MCF 10A (cell line): ENCODE measurements around the gene TMEFF1. TPM values are rescaled to one million over a fixed set of nuclear protein-coding genes. Genes with fewer than 3 reads are reported as not detected.

Experiments
- BruUV-seq: library from RNA; stranded (reverse); fragments of 400-500 nt; replicated peaks from 2 replicates; lab custom pipeline; 2021; lab: Mats Ljungman, UMichigan
- CTCF ChIA-PET: fragments of 300-600 bp; sonication (Branson Sonifier 250); formaldehyde crosslinking; extraction: SDS; loops from one replicate; lab custom pipeline; 2021; ENCODE audit warnings: antibody characterized with exemption, inconsistent platforms; lab: Yijun Ruan, JAX
- POLR2A ChIA-PET: fragments of 300-600, 350-650 bp; sonication (Branson Sonifier 250); formaldehyde crosslinking; extraction: SDS; loops from one replicate; lab custom pipeline; 2020; ENCODE audit warnings: antibody characterized with exemption, inconsistent platforms; lab: Yijun Ruan, JAX
- DNase-seq: peaks from one replicate; pipeline ENCODE4 v3.0.0-alpha.2; 2018; ENCODE audit not compliant: unreplicated experiment
- H3K27ac Mint-ChIP-seq: one replicate; pipeline ENCODE4 v1.8.0; 2022; ENCODE audit warnings: mild to moderate bottlenecking, low read depth, mixed read lengths; ENCODE audit not compliant: unreplicated experiment
- H3K27me3 Mint-ChIP-seq: one replicate; pipeline ENCODE4 v1.8.0; 2022; ENCODE audit warnings: mixed read lengths; ENCODE audit not compliant: insufficient read depth, unreplicated experiment
- H3K36me3 Mint-ChIP-seq: one replicate; pipeline ENCODE4 v1.8.0; 2022; ENCODE audit warnings: mild to moderate bottlenecking, moderate library complexity, mixed read lengths; ENCODE audit not compliant: insufficient read depth, unreplicated experiment
- H3K4me1 Mint-ChIP-seq: one replicate; pipeline ENCODE4 v1.8.0; 2022; ENCODE audit warnings: mixed read lengths; ENCODE audit not compliant: insufficient read depth, unreplicated experiment
- H3K4me3 Mint-ChIP-seq: one replicate; pipeline ENCODE4 v1.8.0; 2022; ENCODE audit warnings: mild to moderate bottlenecking, moderate library complexity, mixed read lengths; ENCODE audit not compliant: unreplicated experiment
- H3K9me3 Mint-ChIP-seq: one replicate; pipeline ENCODE4 v1.8.0; 2022; ENCODE audit warnings: mixed read lengths; ENCODE audit not compliant: unreplicated experiment
- CTCF ChIP-seq: fragments of 200-600 bp; IDR thresholded peaks from one replicate; pipeline ENCODE4 v1.8.0; 2022; ENCODE audit warnings: antibody characterized with exemption, mild to moderate bottlenecking; ENCODE audit not compliant: unreplicated experiment
- intact Hi-C: fragments of 100-400 bp; cut with micrococcal nuclease; formaldehyde crosslinking; loops from 2 replicates; pipeline ENCODE4 v1.14.1; 2022
- total RNA-seq: library from RNA; stranded (reverse); gene quantifications from 2 replicates; pipeline ENCODE4 v1.2.3, GENCODE V29; 2022

TMEFF1 gene
- total RNA-seq, 1 experiment from 2014 or later, result 0.28 TPM

- DNase-seq, result no peak
- ChIA-PET CTCF (interaction anchor here (0.5 to 1.6 kb wide), 2 partner anchors 46 to 128 kb away, joined by 3 to 6 read pairs; no protein-coding TSS in a partner anchor), POLR2A (interaction anchor here (0.6 kb wide), 1 partner anchor 58 kb away, joined by 3 read pairs; no protein-coding TSS in a partner anchor)
- Mint-ChIP-seq H3K27me3 (no peaks in the 10 kb centered on the region), H3K36me3 (no peaks in the 10 kb centered on the region), H3K4me3 (no peak overlapping the region), H3K4me1 (peaks cover 7% of the 10 kb centered on the region), H3K27ac (no peak overlapping the region), H3K9me3 (no peaks in the 10 kb centered on the region)
- BruUV-seq, result no TSS peak
- no peak for TF ChIP-seq CTCF
- intact Hi-C loops, result no loop called here
Measured at GRCh38 chr9:100555471-100555870, 82.5 kb downstream of the TMEFF1 start.

- POLR2A ChIA-PET, result interaction anchor here (0.7 kb wide), 1 partner anchor 281 kb away, joined by 4 read pairs; no protein-coding TSS in a partner anchor
- H3K27ac Mint-ChIP-seq, result no peak overlapping the region
- peaks cover 7% of the 10 kb centered on the region for H3K4me1 Mint-ChIP-seq
- no peaks in the 10 kb centered on the region for H3K9me3 Mint-ChIP-seq
- H3K36me3 Mint-ChIP-seq, result no peaks in the 10 kb centered on the region
- TF ChIP-seq CTCF, result no peak
- intact Hi-C loops, result no loop called here
- no TSS peak for BruUV-seq
- H3K27me3 Mint-ChIP-seq, result no peaks in the 10 kb centered on the region
- DNase-seq, result no peak
- no peak overlapping the region for H3K4me3 Mint-ChIP-seq
- CTCF ChIA-PET, result interaction anchor here (0.6 to 1.6 kb wide), 3 partner anchors 39 to 122 kb away, joined by 3 to 6 read pairs (median 3); no protein-coding TSS in a partner anchor
Measured at GRCh38 chr9:100557053-100557452, 84.1 kb downstream of the TMEFF1 start.

- Mint-ChIP-seq H3K27me3 (no peaks in the 10 kb centered on the region), H3K36me3 (no peaks in the 10 kb centered on the region), H3K9me3 (no peaks in the 10 kb centered on the region), H3K4me1 (peaks cover 7% of the 10 kb centered on the region), H3K27ac (no peak overlapping the region), H3K4me3 (no peak overlapping the region)
- no peak for TF ChIP-seq CTCF
- POLR2A ChIA-PET, result no interaction called here
- DNase-seq, result no peak
- CTCF ChIA-PET, result interaction anchor here (2.4 kb wide), 1 partner anchor 40 kb away, joined by 13 read pairs; no protein-coding TSS in a partner anchor
- intact Hi-C loops, result no loop called here
- BruUV-seq, result no TSS peak
Measured at GRCh38 chr9:100561256-100561655, 88.3 kb downstream of the TMEFF1 start.

- Mint-ChIP-seq H3K27me3 (no peaks in the 10 kb centered on the region), H3K27ac (no peak overlapping the region), H3K4me1 (no peaks in the 10 kb centered on the region), H3K36me3 (no peaks in the 10 kb centered on the region), H3K4me3 (no peak overlapping the region), H3K9me3 (no peaks in the 10 kb centered on the region)
- POLR2A ChIA-PET, result no interaction called here
- TF ChIP-seq CTCF, result no peak
- no peak for DNase-seq
- no TSS peak for BruUV-seq
- intact Hi-C loops, result no loop called here
- CTCF ChIA-PET, result interaction anchor here (0.6 to 1.8 kb wide), 2 partner anchors 28 to 95 kb away, joined by 3 to 8 read pairs; partner anchors contain the start of gene TMEFF1
Measured at GRCh38 chr9:100567856-100568255, 94.9 kb downstream of the TMEFF1 start.
